Thoracic aorta endothelial cell (primary cell): ENCODE data around the gene TREX2. TPM values are rescaled to one million over a fixed set of nuclear protein-coding genes. Genes with fewer than 3 reads are reported as not detected.

Source experiments
- small RNA-seq: library from RNA; depleted of rRNA; stranded (forward); fragments of <200 nt; gene quantifications from one replicate; pipeline ENCODE3, GENCODE V24; 2012
- total RNA-seq: library from RNA; depleted of rRNA; stranded (reverse); fragments of >200 nt; gene quantifications from 2 replicates; pipeline ENCODE4 v1.2.3, GENCODE V29; 2012

Gene TREX2
- total RNA-seq: 1.0 and 1.2 TPM in 2 replicates

DNA sequence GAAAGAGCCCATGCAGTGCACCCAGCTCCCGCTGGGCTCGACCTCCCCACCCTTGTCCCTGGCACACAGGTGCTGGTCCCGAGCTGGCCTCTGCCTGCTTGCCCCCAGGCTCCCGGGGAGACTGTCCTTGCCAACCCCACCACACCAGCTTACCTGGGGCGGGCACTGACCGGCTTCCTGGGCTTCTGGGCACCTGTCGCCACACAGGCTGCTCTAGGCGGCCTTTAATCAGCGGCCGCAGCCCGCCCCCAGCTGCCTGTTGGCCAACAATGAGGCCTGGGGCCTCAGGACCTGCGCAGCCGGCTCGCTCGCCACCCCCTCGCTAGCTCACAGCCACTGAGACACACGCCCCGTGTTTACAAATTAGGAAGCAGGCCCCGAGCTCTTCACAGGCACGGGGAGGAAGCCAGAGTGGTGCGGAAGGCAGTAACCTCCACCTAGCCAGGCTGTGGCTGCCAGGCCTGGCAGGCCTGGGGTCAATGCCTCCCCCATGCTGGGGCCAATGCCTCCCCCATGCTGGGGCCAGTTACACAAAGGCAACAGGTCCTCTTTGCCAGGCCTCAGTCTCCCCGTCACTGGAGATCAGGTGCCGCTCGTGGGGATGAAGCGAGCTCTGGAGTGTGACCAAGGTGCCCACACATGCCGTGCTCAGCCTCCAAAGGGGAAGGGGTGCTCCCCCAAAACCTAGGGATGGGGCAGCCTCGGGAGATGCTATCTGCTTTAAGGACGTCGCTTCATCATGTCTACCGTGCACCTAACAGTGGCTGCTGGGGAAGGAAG is at the start of gene TREX2:
Gene TREX2 (minus strand): TSS at position 201 of the 780 bp plus-strand sequence. CDS start 626 bp downstream, outside the sequence.

GRCh38 chrX:153494541-153495361 is 48.9 kb upstream of the TREX2 start, which contains the start of gene BGN:
TSS of gene BGN (plus strand) at chrX:153494980. CDS start at chrX:153504632, 9,652 bp downstream.

GRCh38 chrX:153470411-153471363 is 24.8 kb upstream of the TREX2 start, which contains the start of gene HAUS7:
TSS of gene HAUS7 (minus strand) at chrX:153470576. CDS start at chrX:153470557, 19 bp downstream.

DNA sequence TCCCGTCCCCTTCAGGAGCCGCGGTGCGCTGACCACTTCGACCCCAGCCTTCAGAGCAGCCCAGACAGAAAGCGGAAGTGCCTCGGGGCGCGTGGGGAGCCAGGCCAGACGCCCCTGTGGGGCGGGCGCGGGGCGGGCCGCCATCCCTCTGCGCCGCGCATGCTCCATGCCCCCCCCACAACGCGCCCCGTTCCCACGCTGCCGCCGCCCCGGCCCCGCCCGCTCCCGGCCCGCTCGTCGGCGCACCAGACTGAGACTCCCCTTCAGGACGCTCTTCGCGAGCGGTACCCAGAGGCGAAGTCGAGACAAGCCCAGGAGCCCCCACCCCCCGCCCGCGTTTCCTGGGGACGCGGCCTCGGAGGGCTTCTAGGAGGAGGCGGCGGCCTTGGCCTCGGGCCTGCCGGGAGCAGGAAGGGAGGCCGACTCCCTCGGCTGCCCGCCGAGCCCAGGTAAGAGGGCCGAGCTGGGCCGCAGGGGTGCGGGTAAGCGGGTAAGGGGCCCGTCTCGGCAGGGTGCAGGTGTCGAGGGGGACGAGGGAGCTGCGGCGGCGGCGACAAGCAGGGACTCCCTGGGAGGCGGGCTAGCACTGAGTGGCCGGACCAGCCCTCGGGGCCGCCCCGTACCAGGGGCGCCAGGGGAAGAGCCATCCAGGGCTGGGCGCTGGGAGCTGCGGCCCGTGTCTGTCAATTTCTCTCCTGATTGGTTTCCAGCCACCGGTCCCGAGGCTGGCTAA is 34.4 kb downstream of the TREX2 start, which contains the start of gene ZFP92:
Gene ZFP92 (plus strand): TSS at position 218 of the 733 bp plus-strand sequence. CDS start 6,851 bp downstream, outside the sequence.

DNA sequence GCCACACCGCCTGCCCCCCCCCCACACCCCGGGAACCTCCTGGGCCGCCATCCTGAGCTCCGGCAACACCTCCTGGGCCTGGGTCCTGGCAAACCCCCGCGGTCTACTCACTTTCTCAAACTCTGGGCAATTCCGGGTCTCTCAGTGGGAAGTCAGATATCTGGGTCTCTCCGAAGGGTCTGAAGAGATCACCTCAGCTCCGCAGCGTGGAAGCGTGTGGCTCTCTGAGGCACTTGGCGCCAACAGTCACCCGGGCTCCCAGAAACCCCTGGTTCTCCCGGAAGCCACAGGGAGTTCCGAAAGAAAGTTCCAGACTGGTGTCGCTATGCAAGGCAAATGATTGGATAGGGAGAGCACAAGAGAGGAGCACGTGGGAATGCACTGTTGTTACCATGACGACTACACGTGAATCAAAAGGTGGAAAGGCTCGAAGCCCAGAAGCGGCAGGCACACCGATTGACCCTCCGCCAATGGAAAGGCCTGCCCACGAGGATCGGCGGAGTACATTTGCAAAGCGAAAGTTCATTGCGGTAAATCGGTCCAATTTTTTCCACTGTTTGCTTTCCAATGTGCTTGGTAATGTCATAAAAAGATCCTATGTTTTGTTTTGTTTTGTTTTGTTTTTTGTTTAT is 44.6 kb downstream of the TREX2 start, which contains the start of gene PNMA6E:
Gene PNMA6E (minus strand): TSS at position 218 of the 632 bp plus-strand sequence. CDS start 2,501 bp downstream, outside the sequence.

Small RNAs within 50 kb of the gene (small RNA-seq; reads per million reads assigned to genes)
- gene RN7SL667P: not detected

Other genes with a start within 250 kb of the TREX2 start
- gene PNMA6F, start 124.3 kb downstream of the TREX2 start, total RNA-seq: not detected in 2 replicates
- 8.8 and 9.8 TPM in 2 replicates for gene ZNF275, start 111.9 kb downstream of the TREX2 start, total RNA-seq
- not detected in 2 replicates for gene PNMA6E, start 44.7 kb downstream of the TREX2 start, total RNA-seq
- 0.13 and 1.5 TPM in 2 replicates for gene ZFP92, start 34.6 kb downstream of the TREX2 start, total RNA-seq
- gene HAUS7, start 24.5 kb upstream of the TREX2 start, total RNA-seq: 20.3 and 26.6 TPM in 2 replicates
- gene BGN, start 48.9 kb upstream of the TREX2 start, total RNA-seq: 13.4 and 34.2 TPM in 2 replicates
- not detected in 2 replicates for gene ATP2B3, start 71.6 kb upstream of the TREX2 start, total RNA-seq
- gene CCNQ, start 153.1 kb upstream of the TREX2 start, total RNA-seq: 25.4 and 27.7 TPM in 2 replicates
- 0.13 and 0.29 TPM in 2 replicates for gene DUSP9, start 201.1 kb upstream of the TREX2 start, total RNA-seq
- not detected in 2 replicates for gene PNCK, start 227.8 kb upstream of the TREX2 start, total RNA-seq
- 9.6 and 12.8 TPM in 2 replicates for gene SLC6A8, start 241.9 kb upstream of the TREX2 start, total RNA-seq